ENCODE measurements around the gene HIVEP3.

DNA sequence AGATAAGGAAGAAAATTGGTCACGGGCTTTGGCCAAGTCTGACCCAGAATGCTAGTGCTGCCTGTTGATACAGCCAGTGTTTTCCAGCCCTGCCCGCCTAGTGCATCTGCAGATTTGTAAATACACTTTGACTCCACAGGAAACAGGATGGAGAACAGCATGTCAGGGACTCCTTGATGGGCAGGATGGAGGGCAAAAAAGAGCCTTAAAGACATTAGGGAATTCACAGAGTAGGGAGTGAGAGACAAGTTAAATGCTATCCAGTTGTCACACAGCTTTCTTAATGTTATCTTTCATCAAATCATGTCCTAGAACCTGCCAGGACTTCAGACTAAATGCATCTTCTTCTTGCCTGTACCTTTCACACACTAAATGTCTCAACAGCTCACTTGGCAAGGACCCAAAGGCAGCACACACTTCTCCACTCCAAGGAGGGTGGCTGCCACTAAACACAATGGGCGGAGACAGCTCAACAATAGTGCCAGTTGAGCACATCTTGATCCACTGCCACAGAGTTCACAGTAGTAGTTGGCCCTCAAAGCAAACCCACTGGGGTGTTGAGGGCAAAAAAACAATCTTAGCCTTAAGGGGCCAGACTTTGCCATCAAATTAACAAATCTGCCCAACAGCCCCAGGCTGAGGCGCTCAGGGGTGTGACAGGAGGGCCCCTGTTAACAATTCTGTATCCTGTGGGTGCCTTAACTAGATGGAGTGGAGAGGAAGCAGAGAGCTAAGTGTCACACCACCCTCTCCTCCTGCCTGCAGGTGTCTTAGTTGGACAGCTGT lies 2.7 kb downstream of the HIVEP3 start:
- no peak for TF ChIP-seq EZH2phosphoT487 (IDR thresholded peaks at IDR 0.05; ENCODE audit: borderline replicate concordance, low read depth)
- TF ChIP-seq, protein P1, sequence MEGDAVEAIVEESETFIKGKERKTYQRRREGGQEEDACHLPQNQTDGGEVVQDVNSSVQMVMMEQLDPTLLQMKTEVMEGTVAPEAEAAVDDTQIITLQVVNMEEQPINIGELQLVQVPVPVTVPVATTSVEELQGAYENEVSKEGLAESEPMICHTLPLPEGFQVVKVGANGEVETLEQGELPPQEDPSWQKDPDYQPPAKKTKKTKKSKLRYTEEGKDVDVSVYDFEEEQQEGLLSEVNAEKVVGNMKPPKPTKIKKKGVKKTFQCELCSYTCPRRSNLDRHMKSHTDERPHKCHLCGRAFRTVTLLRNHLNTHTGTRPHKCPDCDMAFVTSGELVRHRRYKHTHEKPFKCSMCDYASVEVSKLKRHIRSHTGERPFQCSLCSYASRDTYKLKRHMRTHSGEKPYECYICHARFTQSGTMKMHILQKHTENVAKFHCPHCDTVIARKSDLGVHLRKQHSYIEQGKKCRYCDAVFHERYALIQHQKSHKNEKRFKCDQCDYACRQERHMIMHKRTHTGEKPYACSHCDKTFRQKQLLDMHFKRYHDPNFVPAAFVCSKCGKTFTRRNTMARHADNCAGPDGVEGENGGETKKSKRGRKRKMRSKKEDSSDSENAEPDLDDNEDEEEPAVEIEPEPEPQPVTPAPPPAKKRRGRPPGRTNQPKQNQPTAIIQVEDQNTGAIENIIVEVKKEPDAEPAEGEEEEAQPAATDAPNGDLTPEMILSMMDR (IDR thresholded peaks at IDR 0.05): no peak
- no peak for TF ChIP-seq ZBTB33 (IDR thresholded peaks at IDR 0.05; ENCODE audit: borderline replicate concordance, low read depth)
- TF ChIP-seq, protein P2, sequence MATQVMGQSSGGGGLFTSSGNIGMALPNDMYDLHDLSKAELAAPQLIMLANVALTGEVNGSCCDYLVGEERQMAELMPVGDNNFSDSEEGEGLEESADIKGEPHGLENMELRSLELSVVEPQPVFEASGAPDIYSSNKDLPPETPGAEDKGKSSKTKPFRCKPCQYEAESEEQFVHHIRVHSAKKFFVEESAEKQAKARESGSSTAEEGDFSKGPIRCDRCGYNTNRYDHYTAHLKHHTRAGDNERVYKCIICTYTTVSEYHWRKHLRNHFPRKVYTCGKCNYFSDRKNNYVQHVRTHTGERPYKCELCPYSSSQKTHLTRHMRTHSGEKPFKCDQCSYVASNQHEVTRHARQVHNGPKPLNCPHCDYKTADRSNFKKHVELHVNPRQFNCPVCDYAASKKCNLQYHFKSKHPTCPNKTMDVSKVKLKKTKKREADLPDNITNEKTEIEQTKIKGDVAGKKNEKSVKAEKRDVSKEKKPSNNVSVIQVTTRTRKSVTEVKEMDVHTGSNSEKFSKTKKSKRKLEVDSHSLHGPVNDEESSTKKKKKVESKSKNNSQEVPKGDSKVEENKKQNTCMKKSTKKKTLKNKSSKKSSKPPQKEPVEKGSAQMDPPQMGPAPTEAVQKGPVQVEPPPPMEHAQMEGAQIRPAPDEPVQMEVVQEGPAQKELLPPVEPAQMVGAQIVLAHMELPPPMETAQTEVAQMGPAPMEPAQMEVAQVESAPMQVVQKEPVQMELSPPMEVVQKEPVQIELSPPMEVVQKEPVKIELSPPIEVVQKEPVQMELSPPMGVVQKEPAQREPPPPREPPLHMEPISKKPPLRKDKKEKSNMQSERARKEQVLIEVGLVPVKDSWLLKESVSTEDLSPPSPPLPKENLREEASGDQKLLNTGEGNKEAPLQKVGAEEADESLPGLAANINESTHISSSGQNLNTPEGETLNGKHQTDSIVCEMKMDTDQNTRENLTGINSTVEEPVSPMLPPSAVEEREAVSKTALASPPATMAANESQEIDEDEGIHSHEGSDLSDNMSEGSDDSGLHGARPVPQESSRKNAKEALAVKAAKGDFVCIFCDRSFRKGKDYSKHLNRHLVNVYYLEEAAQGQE (IDR thresholded peaks at IDR 0.05; ENCODE audit: low read depth, low read length): no peak
- no peak for TF ChIP-seq MXI1 (IDR thresholded peaks at IDR 0.05; ENCODE audit: low read depth, low read length)
- no peak for TF ChIP-seq FOXM1 (IDR thresholded peaks at IDR 0.05; ENCODE audit: low read depth)
- no peak for TF ChIP-seq POLR2AphosphoS5 (IDR thresholded peaks at IDR 0.05; ENCODE audit: low read depth, low read length)
